Endothelial cell (in vitro differentiated cells): ENCODE results near the gene BCKDHB. TPM values are rescaled to one million over a fixed set of nuclear protein-coding genes. Genes with fewer than 3 reads are reported as not detected.

ENCODE experiments used
- DNase-seq: peaks from one replicate; pipeline ENCODE4 v3.0.0; 2021; ENCODE audit warnings: low spot score
- H3K27ac Mint-ChIP-seq: one replicate; pipeline ENCODE4 v1.8.0; 2021; ENCODE audit warnings: mixed read lengths, inconsistent platforms; ENCODE audit not compliant: unreplicated experiment
- H3K27me3 Mint-ChIP-seq: one replicate; pipeline ENCODE4 v1.8.0; 2021; ENCODE audit warnings: mild to moderate bottlenecking, moderate library complexity, mixed read lengths, inconsistent platforms; ENCODE audit not compliant: unreplicated experiment
- H3K36me3 Mint-ChIP-seq: one replicate; pipeline ENCODE4 v1.8.0; 2021; ENCODE audit warnings: mild to moderate bottlenecking, low read depth, mixed read lengths, inconsistent platforms; ENCODE audit not compliant: unreplicated experiment
- H3K4me1 Mint-ChIP-seq: one replicate; pipeline ENCODE4 v1.8.0; 2021; ENCODE audit warnings: mild to moderate bottlenecking, mixed read lengths, inconsistent platforms; ENCODE audit not compliant: unreplicated experiment
- H3K4me3 Mint-ChIP-seq: one replicate; pipeline ENCODE4 v1.8.0; 2021; ENCODE audit warnings: mild to moderate bottlenecking, mixed read lengths, inconsistent platforms; ENCODE audit not compliant: unreplicated experiment
- H3K9me3 Mint-ChIP-seq: one replicate; pipeline ENCODE4 v1.8.0; 2021; ENCODE audit warnings: mixed read lengths, inconsistent platforms; ENCODE audit not compliant: unreplicated experiment
- total RNA-seq: library from RNA; stranded (reverse); fragmentation: NEBNext Ultra II Directional; extraction: Animal tissue kit (Norgen Biotek cat#: 25700); gene quantifications from one replicate; pipeline ENCODE4 v1.2.1, GENCODE V29; 2021; ENCODE audit not compliant: unreplicated experiment
- TF ChIP-seq, protein P1 (sequence below): fragments of 200-600 bp; sonication (generic); IDR thresholded peaks from one replicate; pipeline ENCODE4 v1.5.0; 2021; ENCODE audit warnings: antibody characterized with exemption; ENCODE audit not compliant: unreplicated experiment

The BCKDHB gene
- total RNA-seq, 1 donor from 2014 or later, result 15.3 TPM

DNA sequence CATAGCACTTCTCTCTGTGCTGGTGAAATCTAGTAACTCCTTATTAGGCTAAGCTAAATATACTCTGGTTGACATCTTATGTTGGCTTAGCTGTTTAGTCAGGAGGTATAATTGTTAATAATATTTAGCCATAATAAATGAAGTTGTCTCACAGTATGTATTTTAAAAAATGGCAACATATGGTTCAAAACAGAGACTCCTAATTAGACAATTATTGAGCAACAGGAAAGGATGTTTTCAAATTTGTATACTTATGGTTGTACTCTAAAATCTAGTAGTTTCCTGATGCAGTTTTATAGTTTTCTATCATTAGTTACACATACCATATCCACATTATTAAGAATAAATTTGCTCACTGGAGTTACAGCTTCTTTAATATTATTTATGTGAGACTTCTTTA is 150.2 kb downstream of the BCKDHB start:
- Mint-ChIP-seq H3K9me3 (no peaks in the 10 kb centered on the region), H3K4me1 (peaks cover 6% of the 10 kb centered on the region), H3K4me3 (no peak overlapping the region), H3K27ac (no peak overlapping the region), H3K27me3 (peaks cover 2% of the 10 kb centered on the region), H3K36me3 (no peaks in the 10 kb centered on the region)
- DNase-seq, result no peak
- TF ChIP-seq, protein P1, sequence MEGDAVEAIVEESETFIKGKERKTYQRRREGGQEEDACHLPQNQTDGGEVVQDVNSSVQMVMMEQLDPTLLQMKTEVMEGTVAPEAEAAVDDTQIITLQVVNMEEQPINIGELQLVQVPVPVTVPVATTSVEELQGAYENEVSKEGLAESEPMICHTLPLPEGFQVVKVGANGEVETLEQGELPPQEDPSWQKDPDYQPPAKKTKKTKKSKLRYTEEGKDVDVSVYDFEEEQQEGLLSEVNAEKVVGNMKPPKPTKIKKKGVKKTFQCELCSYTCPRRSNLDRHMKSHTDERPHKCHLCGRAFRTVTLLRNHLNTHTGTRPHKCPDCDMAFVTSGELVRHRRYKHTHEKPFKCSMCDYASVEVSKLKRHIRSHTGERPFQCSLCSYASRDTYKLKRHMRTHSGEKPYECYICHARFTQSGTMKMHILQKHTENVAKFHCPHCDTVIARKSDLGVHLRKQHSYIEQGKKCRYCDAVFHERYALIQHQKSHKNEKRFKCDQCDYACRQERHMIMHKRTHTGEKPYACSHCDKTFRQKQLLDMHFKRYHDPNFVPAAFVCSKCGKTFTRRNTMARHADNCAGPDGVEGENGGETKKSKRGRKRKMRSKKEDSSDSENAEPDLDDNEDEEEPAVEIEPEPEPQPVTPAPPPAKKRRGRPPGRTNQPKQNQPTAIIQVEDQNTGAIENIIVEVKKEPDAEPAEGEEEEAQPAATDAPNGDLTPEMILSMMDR, result no peak

DNA sequence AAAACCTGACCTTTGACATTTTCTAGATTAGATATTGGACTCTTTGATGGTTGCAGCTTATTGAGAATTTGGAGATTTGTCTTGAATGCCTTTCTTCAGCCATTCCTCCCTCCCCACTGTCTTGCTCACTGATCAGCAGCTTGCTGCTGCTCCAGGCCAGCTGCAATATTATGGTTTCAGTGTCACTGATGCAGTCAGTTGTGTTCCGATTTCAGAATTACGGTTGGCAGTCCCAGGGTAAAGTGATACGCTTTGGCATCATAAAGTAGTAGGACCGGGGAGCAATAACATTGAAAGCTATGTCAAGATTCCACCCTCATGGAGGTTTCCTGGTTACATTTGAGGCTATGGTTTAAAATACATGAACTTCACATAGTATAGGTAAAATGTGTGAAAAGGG is 152.6 kb downstream of the BCKDHB start:
- TF ChIP-seq, protein P1, result no peak
- H3K36me3 Mint-ChIP-seq, result no peaks in the 10 kb centered on the region
- no peaks in the 10 kb centered on the region for H3K4me1 Mint-ChIP-seq
- DNase-seq, result no peak
- no peak overlapping the region for H3K27ac Mint-ChIP-seq
- H3K27me3 Mint-ChIP-seq, result no peaks in the 10 kb centered on the region
- no peaks in the 10 kb centered on the region for H3K9me3 Mint-ChIP-seq
- H3K4me3 Mint-ChIP-seq, result no peak overlapping the region

DNA sequence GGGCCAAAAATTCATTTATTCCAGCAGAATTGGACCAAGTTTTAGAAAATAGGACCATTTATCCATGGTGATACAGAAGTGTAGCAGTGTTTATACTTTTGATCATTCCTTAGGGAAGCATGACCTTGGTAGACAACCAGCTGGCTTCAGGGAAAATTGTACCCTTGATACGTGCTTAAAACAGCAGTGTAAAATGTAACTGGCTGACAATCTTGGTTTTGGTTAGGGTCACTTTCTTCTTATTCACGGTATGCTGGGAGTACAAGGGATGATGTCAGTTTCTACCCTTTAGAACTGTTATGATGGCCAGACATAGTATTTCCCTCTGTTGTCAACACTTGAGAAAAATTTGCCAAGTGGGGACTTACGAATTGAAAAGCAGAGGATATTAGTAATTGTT is 157.1 kb downstream of the BCKDHB start:
- H3K4me1 Mint-ChIP-seq, result no peaks in the 10 kb centered on the region

DNA sequence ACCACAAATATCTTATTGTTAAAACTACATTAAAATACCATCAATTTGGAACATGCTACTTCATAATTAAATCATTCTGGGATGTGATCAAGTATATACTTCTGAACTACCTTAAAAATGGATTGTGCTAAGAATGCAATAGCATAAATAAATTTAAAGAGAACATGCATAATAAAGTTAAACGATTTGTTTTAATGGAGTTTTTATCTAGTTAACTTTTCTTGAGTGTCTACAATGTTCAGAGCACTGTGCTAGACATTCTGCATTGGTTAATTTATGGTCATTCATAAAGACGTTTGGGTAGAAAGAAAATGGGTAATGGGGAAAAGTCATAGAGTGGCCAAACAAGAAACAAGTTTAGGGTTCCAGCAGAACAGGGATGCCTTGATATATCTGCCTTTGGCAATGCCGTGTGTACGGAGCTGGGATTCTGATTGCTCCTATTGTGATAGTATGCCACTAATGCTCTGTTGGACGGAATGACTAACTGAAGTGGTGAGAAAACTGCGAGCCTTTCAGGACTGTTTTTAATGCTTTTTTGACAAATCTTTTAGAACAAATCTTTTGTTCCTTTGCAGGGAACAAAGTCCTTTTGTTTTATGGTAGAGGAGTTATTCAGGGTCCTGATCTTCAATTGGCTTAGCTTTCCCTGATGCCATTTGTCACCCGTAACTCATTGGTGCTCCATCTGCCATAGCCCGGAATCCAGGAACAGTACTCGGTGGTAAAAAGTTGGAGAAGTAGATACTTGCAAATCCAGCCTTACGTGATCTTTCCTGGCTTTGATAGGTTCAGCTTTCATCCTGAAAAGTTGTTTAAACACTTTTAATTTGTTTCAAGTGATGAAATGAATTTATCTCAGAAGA is 162.6 kb downstream of the BCKDHB start:
- no peak for DNase-seq
- H3K27me3 Mint-ChIP-seq, result no peaks in the 10 kb centered on the region
- H3K4me1 Mint-ChIP-seq, result no peaks in the 10 kb centered on the region
- H3K36me3 Mint-ChIP-seq, result no peaks in the 10 kb centered on the region
- no peaks in the 10 kb centered on the region for H3K9me3 Mint-ChIP-seq
- no peak overlapping the region for H3K27ac Mint-ChIP-seq
- TF ChIP-seq, protein P1, result no peak
- H3K4me3 Mint-ChIP-seq, result no peak overlapping the region

More for the DNA sequence above, 157.1 kb downstream of the BCKDHB start:
- Mint-ChIP-seq H3K4me3 (no peak overlapping the region), H3K27ac (no peak overlapping the region), H3K9me3 (no peaks in the 10 kb centered on the region), H3K27me3 (no peaks in the 10 kb centered on the region), H3K36me3 (no peaks in the 10 kb centered on the region)
- TF ChIP-seq, protein P1, result no peak
- DNase-seq, result no peak

DNA sequence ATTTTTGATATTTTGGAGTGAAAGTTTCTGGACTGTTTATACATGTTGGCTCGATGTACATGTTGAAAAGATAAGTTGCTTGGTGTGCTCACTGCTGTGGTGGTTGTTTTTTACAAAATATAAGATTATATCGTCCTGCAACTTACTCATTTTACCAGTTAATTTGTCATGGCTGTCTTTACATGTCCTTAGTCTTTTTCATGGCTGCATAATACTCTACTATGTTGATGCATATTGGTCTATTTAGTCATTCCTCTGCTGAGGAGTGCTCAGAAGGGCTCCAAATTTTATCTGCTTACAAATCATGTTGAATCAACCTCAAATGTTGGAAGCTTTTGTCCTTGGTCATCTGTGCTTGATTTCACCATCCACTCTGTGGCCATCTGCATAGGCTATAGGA is 164.6 kb downstream of the BCKDHB start:
- H3K4me3 Mint-ChIP-seq, result no peak overlapping the region
- no peaks in the 10 kb centered on the region for H3K4me1 Mint-ChIP-seq
- no peaks in the 10 kb centered on the region for H3K9me3 Mint-ChIP-seq
- H3K36me3 Mint-ChIP-seq, result no peaks in the 10 kb centered on the region
- H3K27me3 Mint-ChIP-seq, result no peaks in the 10 kb centered on the region
- TF ChIP-seq, protein P1, result no peak
- DNase-seq, result no peak
- H3K27ac Mint-ChIP-seq, result no peak overlapping the region
